Measurements from ENCODE around the gene GCNT2. TPM values are rescaled to one million over a fixed set of nuclear protein-coding genes. Genes with fewer than 3 reads are reported as not detected.
A peak's percentile ranks its signal among the peaks of the same experiment; 100 is the strongest.
"Not testable (repeated sequence)": the region's sequence is repeated elsewhere in the genome, so short reads cannot be mapped to it uniquely, and the experiment has no call there.

GCNT2 gene
- total RNA-seq, 1 donor from 2014 or later: 71.1 TPM

GRCh38 chr6:10514049-10514780, 6.9 kb upstream of the GCNT2 start:
- Mint-ChIP-seq H3K27me3 (ENCODE audit: unreplicated experiment) (peaks cover 4% of the 10 kb centered on the region), H3K4me3 (ENCODE audit: unreplicated experiment) (no peak overlapping the region), H3K27ac (ENCODE audit: unreplicated experiment) (no peak overlapping the region), H3K4me1 (ENCODE audit: unreplicated experiment) (peaks cover 14% of the 10 kb centered on the region), H3K9me3 (ENCODE audit: unreplicated experiment) (no peaks in the 10 kb centered on the region), H3K36me3 (ENCODE audit: low read depth, unreplicated experiment) (no peaks in the 10 kb centered on the region)
- TF ChIP-seq CTCF (IDR thresholded peaks at IDR 0.05; ENCODE audit: unreplicated experiment): no peak
- no peak for DNase-seq (ENCODE audit: low spot score)

GRCh38 chr6:10516953-10517352, 4.2 kb upstream of the GCNT2 start:
- Mint-ChIP-seq H3K36me3 (ENCODE audit: low read depth, unreplicated experiment) (no peaks in the 10 kb centered on the region), H3K4me1 (ENCODE audit: unreplicated experiment) (peaks cover 24% of the 10 kb centered on the region), H3K9me3 (ENCODE audit: unreplicated experiment) (no peaks in the 10 kb centered on the region), H3K4me3 (ENCODE audit: unreplicated experiment) (no peak overlapping the region), H3K27ac (ENCODE audit: unreplicated experiment) (no peak overlapping the region), H3K27me3 (ENCODE audit: unreplicated experiment) (peaks cover 3% of the 10 kb centered on the region)
- TF ChIP-seq CTCF (IDR thresholded peaks at IDR 0.05; ENCODE audit: unreplicated experiment): no peak
- no peak for DNase-seq (ENCODE audit: low spot score)

GRCh38 chr6:10518557-10519407, 2.4 kb upstream of the GCNT2 start:
- Mint-ChIP-seq H3K4me1 (ENCODE audit: unreplicated experiment) (peaks cover 31% of the 10 kb centered on the region), H3K9me3 (ENCODE audit: unreplicated experiment) (no peaks in the 10 kb centered on the region), H3K27me3 (ENCODE audit: unreplicated experiment) (peaks cover 1% of the 10 kb centered on the region), H3K27ac (ENCODE audit: unreplicated experiment) (peak overlapping the region; percentile 65), H3K4me3 (ENCODE audit: unreplicated experiment) (no peak overlapping the region), H3K36me3 (ENCODE audit: low read depth, unreplicated experiment) (no peaks in the 10 kb centered on the region)
- no peak for DNase-seq (ENCODE audit: low spot score)
- TF ChIP-seq CTCF (IDR thresholded peaks at IDR 0.05; ENCODE audit: unreplicated experiment): no peak

GRCh38 chr6:10519408-10519697, 1.8 kb upstream of the GCNT2 start:
- H3K4me3 Mint-ChIP-seq (ENCODE audit: unreplicated experiment); H3K9me3 Mint-ChIP-seq (ENCODE audit: unreplicated experiment); H3K27me3 Mint-ChIP-seq (ENCODE audit: unreplicated experiment); H3K36me3 Mint-ChIP-seq (ENCODE audit: low read depth, unreplicated experiment); DNase-seq (ENCODE audit: low spot score): not testable (repeated sequence)
- Mint-ChIP-seq H3K4me1 (ENCODE audit: unreplicated experiment) (peaks cover 31% of the 10 kb centered on the region), H3K27ac (ENCODE audit: unreplicated experiment) (peak overlapping the region; percentile 65)

- no peaks in the 10 kb centered on the region for H3K27me3 Mint-ChIP-seq (ENCODE audit: unreplicated experiment)
- H3K36me3 Mint-ChIP-seq (ENCODE audit: low read depth, unreplicated experiment): no peaks in the 10 kb centered on the region
- H3K4me3 Mint-ChIP-seq (ENCODE audit: unreplicated experiment): peak overlapping the region; percentile 40
- H3K27ac Mint-ChIP-seq (ENCODE audit: unreplicated experiment): peak overlapping the region; percentile 88
- peaks cover 35% of the 10 kb centered on the region for H3K4me1 Mint-ChIP-seq (ENCODE audit: unreplicated experiment)
- TF ChIP-seq CTCF (IDR thresholded peaks at IDR 0.05; ENCODE audit: unreplicated experiment): no peak
- H3K9me3 Mint-ChIP-seq (ENCODE audit: unreplicated experiment): no peaks in the 10 kb centered on the region
- no peak for DNase-seq (ENCODE audit: low spot score)
Observed at GRCh38 chr6:10520468-10520867, 683 bp upstream of the GCNT2 start.

Measured in endothelial cell (in vitro differentiated cells).